ENCODE results near the gene EPB41L3.

EPB41L3 gene

GRCh38 chr18:5451871-5452270, 91.9 kb downstream of the EPB41L3 start:
- DNase-seq (ENCODE audit: low read depth) = no peak

GRCh38 chr18:5451150-5451549, 92.6 kb downstream of the EPB41L3 start:
- no peak for DNase-seq (ENCODE audit: low read depth)

GRCh38 chr18:5449858-5450509, 93.8 kb downstream of the EPB41L3 start:
- DNase-seq (ENCODE audit: low read depth) = no peak

- DNase-seq (ENCODE audit: low read depth) = no peak
Measured at GRCh38 chr18:5447442-5447841, 96.4 kb downstream of the EPB41L3 start.

GRCh38 chr18:5444847-5445246, 99.0 kb downstream of the EPB41L3 start:
- no peak for DNase-seq (ENCODE audit: low read depth)

GRCh38 chr18:5444269-5444668, 99.5 kb downstream of the EPB41L3 start:
- no peak for DNase-seq (ENCODE audit: low read depth)

GRCh38 chr18:5439986-5440696, 103.7 kb downstream of the EPB41L3 start:
- DNase-seq (ENCODE audit: low read depth) = no peak

GRCh38 chr18:5434425-5434824, 109.4 kb downstream of the EPB41L3 start:
- no peak for DNase-seq (ENCODE audit: low read depth)

- no peak for DNase-seq (ENCODE audit: low read depth)
Measured at GRCh38 chr18:5431836-5432575, 111.8 kb downstream of the EPB41L3 start.

- DNase-seq (ENCODE audit: low read depth) = no peak
Measured at GRCh38 chr18:5430131-5430530, 113.7 kb downstream of the EPB41L3 start.

- no peak for DNase-seq (ENCODE audit: low read depth)
Measured at GRCh38 chr18:5429681-5430080, 114.1 kb downstream of the EPB41L3 start.

GRCh38 chr18:5425721-5426120, 118.1 kb downstream of the EPB41L3 start:
- DNase-seq (ENCODE audit: low read depth) = no peak

- DNase-seq (ENCODE audit: low read depth) = no peak
Measured at GRCh38 chr18:5424903-5425664, 118.7 kb downstream of the EPB41L3 start.

- no peak for DNase-seq (ENCODE audit: low read depth)
Measured at GRCh38 chr18:5422626-5423025, 121.2 kb downstream of the EPB41L3 start.

- DNase-seq (ENCODE audit: low read depth) = no peak
Measured at GRCh38 chr18:5421981-5422380, 121.8 kb downstream of the EPB41L3 start.

- no peak for DNase-seq (ENCODE audit: low read depth)
Measured at GRCh38 chr18:5420906-5421305, 122.9 kb downstream of the EPB41L3 start.

GRCh38 chr18:5419601-5420000, 124.2 kb downstream of the EPB41L3 start:
- DNase-seq (ENCODE audit: low read depth) = no peak

- no peak for DNase-seq (ENCODE audit: low read depth)
Measured at GRCh38 chr18:5419030-5419429, 124.8 kb downstream of the EPB41L3 start.

GRCh38 chr18:5417342-5417741, 126.5 kb downstream of the EPB41L3 start:
- no peak for DNase-seq (ENCODE audit: low read depth)

- no peak for DNase-seq (ENCODE audit: low read depth)
Measured at GRCh38 chr18:5416112-5416511, 127.7 kb downstream of the EPB41L3 start.

GRCh38 chr18:5415665-5416064, 128.1 kb downstream of the EPB41L3 start:
- DNase-seq (ENCODE audit: low read depth) = no peak

GRCh38 chr18:5415031-5415430, 128.8 kb downstream of the EPB41L3 start:
- no peak for DNase-seq (ENCODE audit: low read depth)
